ENCODE measurements around the gene SH2D3C. TPM values are rescaled to one million over a fixed set of nuclear protein-coding genes. Genes with fewer than 3 reads are reported as not detected.

The SH2D3C gene
- total RNA-seq, 1 donor from 2014 or later: 7.1 TPM

DNA sequence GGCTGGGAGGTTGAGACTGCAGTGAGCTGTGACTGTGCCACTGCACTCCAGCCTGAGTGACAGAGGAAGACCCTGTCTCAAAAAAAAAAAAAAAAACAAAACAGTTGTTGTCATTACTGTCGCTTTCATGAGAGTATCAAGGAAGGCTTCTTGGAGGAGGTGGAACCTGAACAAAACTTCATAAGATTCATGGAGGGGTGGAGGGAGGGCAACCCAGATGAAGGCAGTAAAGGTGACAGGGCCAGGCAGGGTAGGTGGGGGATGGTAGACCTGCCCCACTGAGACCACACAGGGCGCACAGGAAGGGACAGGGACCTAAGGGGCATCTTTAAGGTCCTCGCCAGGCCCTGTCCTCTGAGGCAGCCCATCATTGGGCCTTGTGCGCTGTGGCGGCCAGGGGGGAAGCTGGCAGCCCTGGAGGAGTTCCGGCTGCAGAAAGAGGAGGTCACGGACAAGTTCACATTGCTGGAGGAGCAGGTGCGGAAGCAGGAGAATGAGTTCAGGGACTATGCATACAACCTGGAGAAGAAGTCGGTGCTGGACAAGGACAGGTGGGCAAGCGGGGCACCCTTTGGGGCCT is 68.2 kb downstream of the SH2D3C start:
- Mint-ChIP-seq H3K27ac (no peak overlapping the region), H3K27me3 (no peaks in the 10 kb centered on the region), H3K4me3 (no peak overlapping the region), H3K36me3 (no peaks in the 10 kb centered on the region), H3K4me1 (ENCODE audit: unreplicated experiment) (peaks cover 13% of the 10 kb centered on the region), H3K9me3 (no peaks in the 10 kb centered on the region)
- DNase-seq (ENCODE audit: extremely low spot score, unreplicated experiment): no peak
- TF ChIP-seq, protein P1, sequence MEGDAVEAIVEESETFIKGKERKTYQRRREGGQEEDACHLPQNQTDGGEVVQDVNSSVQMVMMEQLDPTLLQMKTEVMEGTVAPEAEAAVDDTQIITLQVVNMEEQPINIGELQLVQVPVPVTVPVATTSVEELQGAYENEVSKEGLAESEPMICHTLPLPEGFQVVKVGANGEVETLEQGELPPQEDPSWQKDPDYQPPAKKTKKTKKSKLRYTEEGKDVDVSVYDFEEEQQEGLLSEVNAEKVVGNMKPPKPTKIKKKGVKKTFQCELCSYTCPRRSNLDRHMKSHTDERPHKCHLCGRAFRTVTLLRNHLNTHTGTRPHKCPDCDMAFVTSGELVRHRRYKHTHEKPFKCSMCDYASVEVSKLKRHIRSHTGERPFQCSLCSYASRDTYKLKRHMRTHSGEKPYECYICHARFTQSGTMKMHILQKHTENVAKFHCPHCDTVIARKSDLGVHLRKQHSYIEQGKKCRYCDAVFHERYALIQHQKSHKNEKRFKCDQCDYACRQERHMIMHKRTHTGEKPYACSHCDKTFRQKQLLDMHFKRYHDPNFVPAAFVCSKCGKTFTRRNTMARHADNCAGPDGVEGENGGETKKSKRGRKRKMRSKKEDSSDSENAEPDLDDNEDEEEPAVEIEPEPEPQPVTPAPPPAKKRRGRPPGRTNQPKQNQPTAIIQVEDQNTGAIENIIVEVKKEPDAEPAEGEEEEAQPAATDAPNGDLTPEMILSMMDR (conservative IDR thresholded peaks at IDR 0.05): no peak

- DNase-seq (ENCODE audit: extremely low spot score, unreplicated experiment): no peak
- TF ChIP-seq, protein P1 (conservative IDR thresholded peaks at IDR 0.05): no peak
- Mint-ChIP-seq H3K27me3 (no peaks in the 10 kb centered on the region), H3K27ac (no peak overlapping the region), H3K9me3 (no peaks in the 10 kb centered on the region), H3K36me3 (no peaks in the 10 kb centered on the region), H3K4me3 (no peak overlapping the region), H3K4me1 (ENCODE audit: unreplicated experiment) (peaks cover 15% of the 10 kb centered on the region)
These were observed 69.4 kb downstream of the SH2D3C start for GRCh38 chr9:127708952-127709587.

- TF ChIP-seq, protein P1 (conservative IDR thresholded peaks at IDR 0.05): no peak
- Mint-ChIP-seq H3K4me1 (ENCODE audit: unreplicated experiment) (peaks cover 15% of the 10 kb centered on the region), H3K4me3 (no peak overlapping the region), H3K27me3 (no peaks in the 10 kb centered on the region), H3K36me3 (no peaks in the 10 kb centered on the region), H3K9me3 (no peaks in the 10 kb centered on the region), H3K27ac (no peak overlapping the region)
- DNase-seq (ENCODE audit: extremely low spot score, unreplicated experiment): no peak
These were observed 70.7 kb downstream of the SH2D3C start for GRCh38 chr9:127707766-127708165.

DNA sequence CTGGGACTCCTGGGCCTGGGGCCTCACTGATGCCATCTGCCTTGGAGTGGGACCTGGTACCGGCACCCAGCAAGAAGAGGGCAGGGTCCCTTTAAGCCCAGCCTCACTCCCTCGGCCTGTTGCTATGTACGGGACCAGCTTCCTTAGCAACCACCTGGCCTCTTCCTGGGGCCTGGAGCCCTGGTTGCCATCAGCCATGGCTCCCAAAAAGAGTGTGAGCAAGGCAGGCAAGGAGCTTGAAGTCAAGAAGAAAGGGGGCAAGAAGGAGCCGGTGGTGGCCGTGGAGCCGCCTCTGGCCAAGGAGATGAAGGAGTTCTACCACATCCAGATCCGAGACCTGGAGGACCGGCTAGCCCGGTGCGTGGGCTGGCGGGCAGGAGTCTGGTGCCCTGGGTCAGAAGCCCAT is 71.6 kb downstream of the SH2D3C start, which contains the start of gene CFAP157:
TSS of gene CFAP157 (plus strand) at position 153 of the 406 bp plus-strand sequence. CDS start at position 197, 44 bp downstream.
- H3K9me3 Mint-ChIP-seq: no peaks in the 10 kb centered on the region
- H3K4me3 Mint-ChIP-seq: peak within 1 kb of the TSS; percentile 52
- H3K4me1 Mint-ChIP-seq (ENCODE audit: unreplicated experiment): peaks cover 15% of the 10 kb centered on the region
- DNase-seq (ENCODE audit: extremely low spot score, unreplicated experiment): no peak
- TF ChIP-seq, protein P1 (conservative IDR thresholded peaks at IDR 0.05): no peak
- H3K27me3 Mint-ChIP-seq: no peaks in the 10 kb centered on the region
- no peak within 1 kb of the TSS for H3K27ac Mint-ChIP-seq
- H3K36me3 Mint-ChIP-seq: no peaks in the 10 kb centered on the region

GRCh38 chr9:127705577-127706379 is 72.7 kb downstream of the SH2D3C start:
- no peaks in the 10 kb centered on the region for H3K9me3 Mint-ChIP-seq
- no peak overlapping the region for H3K27ac Mint-ChIP-seq
- DNase-seq (ENCODE audit: extremely low spot score, unreplicated experiment): no peak
- TF ChIP-seq, protein P1 (conservative IDR thresholded peaks at IDR 0.05): no peak
- H3K36me3 Mint-ChIP-seq: no peaks in the 10 kb centered on the region
- peaks cover 15% of the 10 kb centered on the region for H3K4me1 Mint-ChIP-seq (ENCODE audit: unreplicated experiment)
- no peaks in the 10 kb centered on the region for H3K27me3 Mint-ChIP-seq
- H3K4me3 Mint-ChIP-seq: no peak overlapping the region
